ENCODE results near the gene CLIP2.

The CLIP2 gene

GRCh38 chr7:74441801-74442200, 152.6 kb downstream of the CLIP2 start:
- DNase-seq (ENCODE audit: insufficient read length, low spot score), result no peak
- TF ChIP-seq POU2F2 (IDR thresholded peaks at IDR 0.05; ENCODE audit: low read depth, low read length) (no peak), SPI1 (IDR thresholded peaks at IDR 0.05; ENCODE audit: low read depth, low read length) (no peak), TAF1 (IDR thresholded peaks at IDR 0.05; ENCODE audit: low read depth, low read length) (no peak), POLR2AphosphoS5 (IDR thresholded peaks at IDR 0.05; ENCODE audit: low read depth, low read length) (no peak), POLR2A (IDR thresholded peaks at IDR 0.05; ENCODE audit: low read depth, low read length) (no peak), PAX5 (IDR thresholded peaks at IDR 0.05; ENCODE audit: insufficient read depth, low read length, severe bottlenecking) (no peak)

GRCh38 chr7:74443543-74444247, 154.5 kb downstream of the CLIP2 start:
- FAIRE-seq (no peak), DNase-seq (ENCODE audit: insufficient read length, low spot score) (no peak)
- no peak for TF ChIP-seq POU2F2 (IDR thresholded peaks at IDR 0.05; ENCODE audit: low read depth, low read length)
- TF ChIP-seq POLR2A (IDR thresholded peaks at IDR 0.05; ENCODE audit: low read depth, low read length), result no peak
- TF ChIP-seq SPI1 (IDR thresholded peaks at IDR 0.05; ENCODE audit: low read depth, low read length), result no peak
- TF ChIP-seq TAF1 (IDR thresholded peaks at IDR 0.05; ENCODE audit: low read depth, low read length), result no peak
- no peak for TF ChIP-seq POLR2AphosphoS5 (IDR thresholded peaks at IDR 0.05; ENCODE audit: low read depth, low read length)
- no peak for TF ChIP-seq PAX5 (IDR thresholded peaks at IDR 0.05; ENCODE audit: insufficient read depth, low read length, severe bottlenecking)

More at GRCh38 chr7:74441801-74442200, 152.6 kb downstream of the CLIP2 start:
- FAIRE-seq, result no peak

DNA sequence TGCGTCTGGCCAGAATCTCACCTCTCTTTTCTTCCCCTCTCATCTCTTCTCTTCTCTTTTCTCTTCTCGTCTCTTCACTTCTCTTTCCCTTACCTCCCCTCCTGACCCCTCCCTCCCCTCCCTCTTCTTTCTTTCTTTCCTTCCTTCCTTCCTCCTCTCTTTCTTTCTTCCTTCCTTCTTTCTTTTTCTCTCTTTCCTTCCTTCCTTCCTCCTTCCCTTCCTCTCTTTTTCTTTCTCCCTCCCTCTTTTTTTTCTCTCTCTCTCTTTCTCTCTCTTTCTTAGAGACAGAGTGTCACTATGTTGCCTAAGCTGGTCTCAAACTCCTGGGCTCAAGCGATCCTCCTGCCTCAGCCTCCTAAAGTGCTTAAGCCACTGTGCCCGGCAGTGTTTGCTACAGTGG, 159.9 kb downstream of the CLIP2 start:
- no peak for DNase-seq (ENCODE audit: insufficient read length, low spot score)
- FAIRE-seq, result no peak
- no peak for TF ChIP-seq POU2F2 (IDR thresholded peaks at IDR 0.05; ENCODE audit: low read depth, low read length)
- TF ChIP-seq POLR2AphosphoS5 (IDR thresholded peaks at IDR 0.05; ENCODE audit: low read depth, low read length), result no peak
- no peak for TF ChIP-seq PAX5 (IDR thresholded peaks at IDR 0.05; ENCODE audit: insufficient read depth, low read length, severe bottlenecking)
- TF ChIP-seq TAF1 (IDR thresholded peaks at IDR 0.05; ENCODE audit: low read depth, low read length), result no peak
- TF ChIP-seq SPI1 (IDR thresholded peaks at IDR 0.05; ENCODE audit: low read depth, low read length), result no peak
- no peak for TF ChIP-seq POLR2A (IDR thresholded peaks at IDR 0.05; ENCODE audit: low read depth, low read length)

DNA sequence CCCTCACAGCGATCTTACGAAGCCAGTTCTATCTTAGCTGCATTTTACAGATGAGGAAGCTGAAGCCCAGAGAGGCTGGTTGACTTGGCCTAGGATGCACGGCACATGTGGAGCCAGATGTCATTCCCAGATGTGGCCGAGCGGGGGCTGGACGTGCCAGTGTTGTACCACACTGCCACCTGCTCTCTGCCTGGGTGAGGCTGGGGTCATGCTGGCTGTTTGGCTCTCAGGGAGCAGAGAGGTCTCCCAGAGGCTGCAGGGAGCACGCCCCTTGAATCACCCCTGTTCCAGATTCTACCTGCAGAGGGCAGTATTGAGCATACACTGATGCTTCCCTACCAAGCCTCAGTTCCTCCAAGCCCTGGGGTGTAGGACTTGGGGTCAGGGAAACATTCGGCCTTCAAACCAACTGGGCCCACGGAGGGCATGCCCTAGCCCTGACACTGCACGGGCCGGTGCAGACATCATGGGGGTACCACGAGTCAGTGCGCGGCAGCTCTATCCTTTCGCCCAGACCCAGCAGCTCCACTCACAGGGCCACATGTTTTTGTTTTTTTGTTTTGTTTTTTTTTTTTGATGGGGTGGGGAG, 160.7 kb downstream of the CLIP2 start:
- TF ChIP-seq POLR2AphosphoS5 (IDR thresholded peaks at IDR 0.05; ENCODE audit: low read depth, low read length), result no peak
- no peak for TF ChIP-seq POU2F2 (IDR thresholded peaks at IDR 0.05; ENCODE audit: low read depth, low read length)
- no peak for TF ChIP-seq PAX5 (IDR thresholded peaks at IDR 0.05; ENCODE audit: insufficient read depth, low read length, severe bottlenecking)
- no peak for TF ChIP-seq POLR2A (IDR thresholded peaks at IDR 0.05; ENCODE audit: low read depth, low read length)
- TF ChIP-seq TAF1 (IDR thresholded peaks at IDR 0.05; ENCODE audit: low read depth, low read length), result no peak
- no peak for TF ChIP-seq SPI1 (IDR thresholded peaks at IDR 0.05; ENCODE audit: low read depth, low read length)
- FAIRE-seq (peak; percentile 77), DNase-seq (ENCODE audit: insufficient read length, low spot score) (peak; percentile 74)

- FAIRE-seq, result no peak
- DNase-seq (ENCODE audit: insufficient read length, low spot score), result no peak
- no peak for TF ChIP-seq POU2F2 (IDR thresholded peaks at IDR 0.05; ENCODE audit: low read depth, low read length)
- TF ChIP-seq POLR2A (IDR thresholded peaks at IDR 0.05; ENCODE audit: low read depth, low read length), result no peak
- no peak for TF ChIP-seq SPI1 (IDR thresholded peaks at IDR 0.05; ENCODE audit: low read depth, low read length)
- TF ChIP-seq TAF1 (IDR thresholded peaks at IDR 0.05; ENCODE audit: low read depth, low read length), result no peak
- TF ChIP-seq PAX5 (IDR thresholded peaks at IDR 0.05; ENCODE audit: insufficient read depth, low read length, severe bottlenecking), result no peak
- no peak for TF ChIP-seq POLR2AphosphoS5 (IDR thresholded peaks at IDR 0.05; ENCODE audit: low read depth, low read length)
These were observed 163.6 kb downstream of the CLIP2 start for GRCh38 chr7:74452748-74453321.

- TF ChIP-seq SPI1 (IDR thresholded peaks at IDR 0.05; ENCODE audit: low read depth, low read length), result no peak
- TF ChIP-seq PAX5 (IDR thresholded peaks at IDR 0.05; ENCODE audit: insufficient read depth, low read length, severe bottlenecking), result no peak
- TF ChIP-seq POLR2AphosphoS5 (IDR thresholded peaks at IDR 0.05; ENCODE audit: low read depth, low read length), result no peak
- TF ChIP-seq POU2F2 (IDR thresholded peaks at IDR 0.05; ENCODE audit: low read depth, low read length), result no peak
- no peak for TF ChIP-seq TAF1 (IDR thresholded peaks at IDR 0.05; ENCODE audit: low read depth, low read length)
- no peak for TF ChIP-seq POLR2A (IDR thresholded peaks at IDR 0.05; ENCODE audit: low read depth, low read length)
- DNase-seq (ENCODE audit: insufficient read length, low spot score), result peak; percentile 66
These were observed 164.3 kb downstream of the CLIP2 start, which contains the start of gene GTF2IRD1 for GRCh38 chr7:74453322-74454011. Gene GTF2IRD1, plus strand, starts transcription at chr7:74453906. Its CDS starts 54,175 bp downstream, at chr7:74508081.

DNA sequence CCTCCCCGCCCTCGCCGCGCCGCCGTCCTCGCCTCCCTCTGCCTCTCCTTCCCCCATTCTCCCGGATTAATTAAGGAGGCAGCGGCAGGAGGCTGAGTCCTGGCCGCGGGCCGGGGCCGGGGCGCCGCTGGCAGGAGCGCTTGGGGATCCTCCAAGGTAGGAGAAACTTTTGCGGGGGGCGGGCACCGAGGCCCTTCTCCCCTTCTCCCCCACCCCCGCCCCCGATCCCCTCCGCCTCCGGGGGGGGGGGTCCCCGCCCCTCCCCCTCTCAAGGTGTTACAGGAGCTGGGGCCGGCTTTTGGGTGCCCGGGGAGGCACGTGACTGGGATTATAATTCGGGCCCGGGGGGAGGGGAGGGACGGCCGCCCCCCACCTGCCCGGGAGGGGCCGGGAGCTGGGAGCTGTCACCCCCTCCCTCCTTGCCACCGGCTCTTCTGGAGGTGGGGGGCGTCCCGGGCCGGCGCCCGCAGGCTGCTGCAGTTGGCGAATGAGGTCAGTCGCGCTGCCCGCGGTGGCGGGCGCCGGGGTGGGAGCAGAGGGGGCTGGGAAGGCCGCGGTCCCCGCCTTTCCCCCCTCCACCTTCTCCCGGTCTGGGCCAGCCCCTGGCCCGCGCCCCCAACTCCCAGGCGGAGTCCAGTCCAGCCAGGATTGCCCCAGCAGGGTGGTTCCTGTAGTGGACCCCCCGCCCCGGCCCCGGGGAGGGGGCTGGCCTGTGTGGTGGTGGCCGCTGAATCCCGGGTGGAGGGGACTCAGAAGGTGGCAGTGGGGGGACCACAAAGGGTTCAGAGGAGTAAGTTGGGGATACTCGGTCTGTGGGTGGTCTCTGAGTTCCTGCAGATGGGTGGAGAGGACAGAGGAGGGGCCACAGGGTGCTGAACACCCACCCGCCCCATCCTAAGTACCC, 165.1 kb downstream of the CLIP2 start:
- no peak for DNase-seq (ENCODE audit: insufficient read length, low spot score)
- TF ChIP-seq POLR2A (IDR thresholded peaks at IDR 0.05; ENCODE audit: low read depth, low read length), result no peak
- no peak for TF ChIP-seq POU2F2 (IDR thresholded peaks at IDR 0.05; ENCODE audit: low read depth, low read length)
- no peak for TF ChIP-seq PAX5 (IDR thresholded peaks at IDR 0.05; ENCODE audit: insufficient read depth, low read length, severe bottlenecking)
- TF ChIP-seq TAF1 (IDR thresholded peaks at IDR 0.05; ENCODE audit: low read depth, low read length), result no peak
- no peak for TF ChIP-seq SPI1 (IDR thresholded peaks at IDR 0.05; ENCODE audit: low read depth, low read length)
- no peak for TF ChIP-seq POLR2AphosphoS5 (IDR thresholded peaks at IDR 0.05; ENCODE audit: low read depth, low read length)
- no peak for FAIRE-seq

More at GRCh38 chr7:74453322-74454011, 164.3 kb downstream of the CLIP2 start, which contains the start of gene GTF2IRD1:
- FAIRE-seq, result no peak

GRCh38 chr7:74454925-74455288, 165.7 kb downstream of the CLIP2 start:
- DNase-seq (ENCODE audit: insufficient read length, low spot score) (no peak), FAIRE-seq (no peak)
- no peak for TF ChIP-seq POLR2A (IDR thresholded peaks at IDR 0.05; ENCODE audit: low read depth, low read length)
- no peak for TF ChIP-seq TAF1 (IDR thresholded peaks at IDR 0.05; ENCODE audit: low read depth, low read length)
- no peak for TF ChIP-seq PAX5 (IDR thresholded peaks at IDR 0.05; ENCODE audit: insufficient read depth, low read length, severe bottlenecking)
- no peak for TF ChIP-seq POLR2AphosphoS5 (IDR thresholded peaks at IDR 0.05; ENCODE audit: low read depth, low read length)
- no peak for TF ChIP-seq POU2F2 (IDR thresholded peaks at IDR 0.05; ENCODE audit: low read depth, low read length)
- TF ChIP-seq SPI1 (IDR thresholded peaks at IDR 0.05; ENCODE audit: low read depth, low read length), result no peak

Measured in GM12891 (cell line).